ENCODE results near the gene TEDDM1.

TEDDM1 gene

GRCh38 chr1:182406012-182406411 lies 5.5 kb upstream of the TEDDM1 start:
- DNase-seq (ENCODE audit: low spot score): no peak

DNA sequence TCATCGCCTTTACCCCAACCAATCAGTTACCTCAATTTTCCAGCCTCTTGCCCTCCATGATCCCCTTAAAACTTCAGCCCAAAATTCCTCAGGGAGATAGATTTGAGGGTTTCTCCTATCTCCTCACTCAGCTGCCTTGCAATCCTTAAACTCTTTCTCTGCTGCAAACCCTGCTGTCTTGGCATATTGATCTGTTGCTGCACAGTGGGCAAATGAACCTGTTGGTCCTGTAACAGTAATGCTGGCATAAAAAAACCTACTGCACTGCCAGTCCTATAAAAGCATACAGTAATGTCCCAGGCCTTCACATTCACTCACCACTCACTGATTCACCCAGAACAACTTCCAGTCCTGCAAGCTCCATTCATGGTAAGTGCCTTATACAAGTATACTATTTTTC lies 5.1 kb upstream of the TEDDM1 start:
- no peak for DNase-seq (ENCODE audit: low spot score)

DNA sequence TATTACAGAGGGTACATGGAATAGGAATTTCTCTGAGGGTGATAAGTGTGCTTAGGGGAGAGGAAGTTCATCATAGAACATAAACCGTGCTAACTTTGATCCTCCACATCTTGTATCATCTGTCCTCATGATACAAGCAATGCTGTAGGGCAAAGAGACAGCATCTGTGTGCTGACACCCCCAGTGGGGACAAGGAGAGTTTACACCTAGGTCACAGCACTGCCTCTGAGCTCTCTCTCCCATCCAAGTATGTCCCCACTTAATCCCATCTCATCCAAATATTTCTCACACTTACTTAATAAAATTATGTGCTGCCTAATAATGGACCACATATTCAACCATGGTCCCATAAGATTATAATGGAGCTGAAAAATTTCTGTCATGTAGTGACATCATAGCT lies 4.3 kb upstream of the TEDDM1 start:
- DNase-seq (ENCODE audit: low spot score): no peak

- DNase-seq (ENCODE audit: low spot score): no peak
These were observed 2.6 kb downstream of the TEDDM1 start for GRCh38 chr1:182397653-182398393.

GRCh38 chr1:182395906-182396305 lies 4.6 kb downstream of the TEDDM1 start:
- peak; percentile 38 for DNase-seq (ENCODE audit: low spot score)

- DNase-seq (ENCODE audit: low spot score): peak; percentile 50
These were observed 6.3 kb downstream of the TEDDM1 start for GRCh38 chr1:182394055-182394775.

DNA sequence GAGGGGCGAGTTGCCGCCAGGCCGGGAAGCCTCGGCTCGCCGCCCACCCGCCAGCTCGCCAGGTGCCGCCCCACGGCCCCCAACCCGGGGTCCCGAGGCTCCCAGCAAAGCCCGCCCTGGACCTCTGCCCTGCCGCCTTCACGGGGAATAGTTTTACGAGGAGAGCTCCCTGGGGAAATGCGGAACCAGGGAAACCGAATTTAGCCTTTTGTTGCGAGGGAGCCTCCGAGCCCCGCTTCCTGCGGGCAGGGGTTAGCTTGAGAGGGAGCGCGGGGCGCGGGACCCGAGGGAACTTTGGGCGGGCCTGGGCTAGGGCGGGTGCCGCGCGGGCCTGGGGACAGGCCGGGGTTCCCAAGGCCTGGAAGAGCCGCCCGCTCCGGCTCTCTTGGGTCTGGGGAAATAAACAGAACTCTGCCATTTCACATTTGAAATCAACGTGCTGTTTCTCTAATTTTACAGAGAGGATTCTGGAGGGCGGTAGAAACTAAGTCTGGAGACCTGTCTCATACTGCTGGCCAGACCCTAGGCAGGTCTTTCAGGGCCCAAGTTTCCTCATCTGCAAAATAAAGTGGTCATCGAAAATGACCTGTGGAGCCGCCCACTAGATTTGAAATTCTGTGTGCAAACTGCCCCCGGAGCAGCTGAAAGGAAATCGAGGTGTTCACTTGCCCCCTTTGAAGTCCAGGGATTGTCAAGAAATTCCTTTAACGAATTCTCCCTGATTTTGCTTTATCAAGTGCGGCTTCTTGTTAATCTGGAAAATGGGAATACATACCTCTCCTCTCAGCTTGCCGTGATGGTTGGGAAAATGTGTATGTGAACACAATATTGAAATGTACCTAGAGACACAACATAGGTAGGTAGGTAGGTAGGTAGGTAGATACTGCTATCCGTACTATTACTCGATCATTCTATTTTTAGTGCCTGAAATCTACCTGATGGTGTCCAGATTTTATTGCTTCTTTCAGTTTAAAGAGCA lies 8.1 kb downstream of the TEDDM1 start:
- peak; percentile 60 for DNase-seq (ENCODE audit: low spot score)

DNA sequence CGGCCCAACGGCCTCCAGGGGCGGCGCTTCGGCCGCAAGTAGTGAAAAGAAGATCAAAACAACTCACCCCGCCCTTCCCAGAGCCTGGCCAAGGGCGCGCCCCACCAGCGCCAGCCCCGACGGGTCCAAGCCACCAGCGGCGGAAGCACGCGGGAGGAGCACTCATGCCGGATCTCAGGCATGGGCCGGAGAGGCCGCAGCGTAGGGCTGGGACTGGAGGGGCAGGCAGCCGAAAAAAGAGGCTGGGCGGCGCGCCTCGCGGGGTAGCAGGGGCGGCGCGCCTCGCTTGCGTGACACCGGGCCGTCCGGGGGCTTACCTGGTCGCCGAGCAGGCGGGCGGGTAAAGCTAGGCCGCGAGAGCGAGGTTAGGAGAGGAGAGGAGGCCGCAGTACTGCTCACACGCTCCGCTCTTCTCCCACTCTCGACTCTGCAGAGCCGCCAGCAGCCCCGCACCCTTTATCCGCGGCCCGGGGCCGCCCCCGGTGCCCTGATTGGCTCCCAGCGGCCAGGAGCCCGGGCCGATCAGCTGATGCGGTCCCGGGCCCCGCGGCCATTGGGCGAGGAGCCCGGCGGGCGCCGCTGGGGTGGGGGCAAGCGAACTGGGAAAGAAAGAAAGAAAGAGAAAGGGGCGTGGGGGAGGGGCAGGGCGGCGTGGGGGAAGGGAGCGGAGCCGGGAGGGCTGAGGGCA lies 9.0 kb downstream of the TEDDM1 start, which contains the start of gene GLUL:
TSS of gene GLUL (minus strand) at position 429 of the 688 bp plus-strand sequence. CDS start 3,053 bp downstream, outside the sequence.
- peak; percentile 96 for DNase-seq (ENCODE audit: low spot score)

GRCh38 chr1:182391028-182391361 lies 9.5 kb downstream of the TEDDM1 start:
- no peak for DNase-seq (ENCODE audit: low spot score)

DNA sequence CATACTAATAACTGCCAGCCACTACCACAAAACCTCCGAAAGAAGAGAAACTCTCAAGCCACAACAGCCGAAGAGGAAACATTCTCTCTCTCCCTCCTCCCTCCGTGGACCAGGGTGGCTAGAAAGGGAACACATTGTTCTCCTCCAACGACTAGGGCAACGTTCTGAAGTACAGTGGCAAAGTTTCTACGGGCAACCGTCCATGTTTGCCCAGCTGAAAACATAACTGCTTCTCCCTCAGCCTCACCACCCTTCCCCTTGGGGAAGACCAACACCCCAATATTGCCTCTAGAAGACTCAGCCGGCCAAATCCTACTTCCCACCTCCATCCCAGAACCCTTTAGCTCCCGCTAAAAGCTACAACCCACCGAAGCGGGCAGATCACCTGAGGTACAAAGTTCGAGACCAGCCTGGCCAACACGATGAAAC lies 10.8 kb downstream of the TEDDM1 start:
- peak; percentile 72 for DNase-seq (ENCODE audit: low spot score)

GRCh38 chr1:182388392-182389134 lies 11.9 kb downstream of the TEDDM1 start:
- peak; percentile 14 for DNase-seq (ENCODE audit: low spot score)

DNA sequence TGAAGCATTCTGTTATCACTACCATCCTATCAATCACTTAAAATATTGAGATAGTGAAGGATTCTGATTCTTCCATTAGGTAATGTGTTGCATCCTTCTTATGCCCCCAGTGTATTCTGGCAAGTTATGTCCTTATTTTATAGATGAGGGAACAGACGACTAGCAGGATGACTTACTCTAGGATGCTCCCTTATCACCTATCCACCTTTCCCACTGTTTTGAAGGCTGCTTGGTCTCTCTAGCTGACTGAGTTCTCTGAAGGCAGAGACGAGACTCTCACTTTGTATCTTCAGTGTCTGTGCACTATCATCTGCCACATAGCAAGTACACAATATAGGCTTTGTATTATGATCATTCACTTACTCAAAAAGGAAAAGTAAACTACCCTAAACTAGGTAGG lies 12.9 kb downstream of the TEDDM1 start:
- DNase-seq (ENCODE audit: low spot score): no peak

DNA sequence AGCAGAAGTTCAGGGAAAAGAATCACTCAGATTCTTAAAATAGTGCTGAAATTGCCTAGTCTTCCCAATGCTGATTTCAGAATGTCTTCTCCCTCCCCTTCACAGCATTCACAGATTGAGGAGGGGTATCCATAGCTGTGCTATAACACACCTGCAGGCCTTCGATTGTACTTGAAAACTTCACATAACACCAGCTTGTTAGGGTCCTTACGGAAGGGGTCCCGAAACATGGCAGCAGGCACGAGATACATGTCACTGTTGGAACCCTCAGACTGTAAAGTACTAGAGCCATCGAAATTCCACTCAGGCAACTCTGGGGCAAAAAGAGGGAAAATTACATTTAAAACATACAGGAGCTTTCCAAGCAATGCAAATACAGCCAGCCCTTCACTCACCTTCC lies 13.5 kb downstream of the TEDDM1 start:
- DNase-seq (ENCODE audit: low spot score): no peak

- DNase-seq (ENCODE audit: low spot score): peak; percentile 24
These were observed 14.3 kb downstream of the TEDDM1 start for GRCh38 chr1:182385885-182386853.

DNA sequence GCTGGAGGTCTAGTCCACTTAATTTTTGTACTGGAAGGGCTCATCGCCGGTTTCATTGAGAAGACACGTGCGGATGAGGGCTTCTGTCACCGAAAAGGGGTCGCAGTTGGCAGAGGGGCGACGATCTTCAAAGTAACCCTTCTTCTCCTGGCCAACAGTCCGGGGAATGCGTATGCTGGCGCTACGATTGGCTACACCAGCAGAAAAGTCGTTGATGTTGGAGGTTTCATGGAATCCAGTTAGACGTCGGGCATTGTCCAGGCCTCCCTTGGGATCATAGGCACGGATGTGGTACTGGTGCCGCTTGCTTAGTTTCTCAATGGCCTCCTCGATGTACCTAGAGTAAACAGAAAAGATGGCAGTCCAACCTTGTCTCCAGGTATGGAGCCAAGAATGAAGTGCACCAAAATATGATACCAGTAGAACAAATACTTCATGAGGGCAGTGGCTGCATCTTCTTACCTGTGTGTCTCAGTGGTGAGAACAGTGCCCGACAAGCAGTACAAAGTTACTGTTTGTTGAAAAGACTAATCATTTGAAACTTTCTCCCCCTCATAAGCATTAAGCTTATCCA lies 16.0 kb downstream of the TEDDM1 start:
- DNase-seq (ENCODE audit: low spot score): peak; percentile 8

GRCh38 chr1:182383934-182384333 lies 16.5 kb downstream of the TEDDM1 start:
- DNase-seq (ENCODE audit: low spot score): no peak

DNA sequence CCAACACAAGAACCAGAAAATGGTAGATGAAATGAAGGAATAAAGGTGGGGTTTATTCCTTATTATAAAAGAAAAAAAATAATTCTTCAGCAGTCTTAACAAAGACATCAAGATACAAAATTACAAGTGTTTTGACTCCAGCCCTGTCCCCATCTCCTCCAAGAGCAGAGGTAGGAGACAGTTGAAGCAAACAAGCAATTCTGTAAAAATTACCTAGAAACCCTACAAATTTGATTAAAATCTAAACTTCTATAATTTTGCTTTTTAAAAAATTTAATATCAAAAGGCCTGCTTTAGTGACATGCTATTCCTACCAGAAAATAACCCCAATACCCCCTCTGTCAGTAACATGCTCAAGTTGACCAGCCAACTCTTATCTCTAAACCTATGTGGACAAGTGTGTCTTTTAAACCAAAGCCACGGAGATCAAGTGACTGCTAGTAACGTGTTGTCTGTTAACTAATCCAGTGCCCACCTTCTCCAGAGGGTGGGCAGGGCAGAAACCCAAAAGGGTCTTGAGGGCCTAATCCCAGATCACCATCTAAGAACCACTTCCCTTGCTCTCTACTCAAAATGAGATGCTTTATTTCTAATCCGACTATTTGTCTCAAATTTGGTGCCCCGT lies 17.3 kb downstream of the TEDDM1 start:
- DNase-seq (ENCODE audit: low spot score): peak; percentile 17

DNA sequence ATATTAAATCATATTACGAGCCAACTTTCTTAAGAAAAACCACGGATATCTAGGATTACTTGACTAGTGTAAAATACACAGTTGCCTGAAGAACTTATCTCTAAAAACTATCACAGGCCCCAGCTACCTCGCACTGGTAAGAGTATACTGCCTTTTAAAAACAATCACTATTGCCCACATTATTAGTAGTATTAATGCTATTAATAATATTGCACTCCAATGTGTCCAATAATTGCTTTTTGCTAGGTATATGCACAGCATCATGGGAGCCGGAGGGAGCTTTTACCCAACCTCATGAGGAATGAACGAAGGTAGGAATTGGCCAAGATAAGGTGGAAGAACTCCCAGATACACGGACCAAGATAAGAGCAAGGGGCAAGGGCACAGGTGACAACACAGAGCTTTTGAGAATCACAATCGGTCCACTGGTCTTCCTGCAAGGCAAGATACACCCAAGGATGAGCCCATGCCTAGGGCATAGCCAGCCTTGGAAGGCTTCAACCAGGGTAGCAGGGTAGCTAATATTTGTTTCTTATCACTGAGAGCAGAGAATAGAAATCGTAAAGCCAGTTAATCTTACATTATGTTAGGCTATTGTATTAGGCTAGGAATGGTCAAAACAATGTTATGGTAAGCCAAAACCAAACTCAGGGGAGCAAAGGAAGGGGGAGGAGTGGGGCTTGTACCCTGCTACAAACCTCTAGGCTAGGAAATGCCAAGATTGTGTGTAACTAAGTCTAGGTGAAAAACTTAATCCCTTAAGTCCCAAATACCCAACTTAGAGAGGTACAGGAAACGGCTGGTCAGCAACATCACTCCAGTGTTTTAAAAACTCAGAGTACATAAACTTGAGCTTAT lies 18.3 kb downstream of the TEDDM1 start:
- DNase-seq (ENCODE audit: low spot score): no peak

All from globus pallidus (tissue), 1 donor.